Central memory CD8-positive, alpha-beta T cell (primary cell): ENCODE measurements around the gene PIP5K1A.

Experiments
- ATAC-seq: fragments of 150-1000 bp; cut with Tn5 transposase; replicated peaks from 2 replicates; pipeline ENCODE4 v1.10.0; 2022; ENCODE audit warnings: mild to moderate bottlenecking, moderate FRiP score, moderate number of reproducible peaks; ENCODE audit not compliant: poor library complexity, severe bottlenecking; ENCODE audit errors: extremely low read depth
- DNase-seq, 2 donors: peaks; one replicate each; pipeline ENCODE4 v3.0.0; 2021; ENCODE audit warnings: low spot score in 2 of 2
- H3K27ac Mint-ChIP-seq: one replicate; pipeline ENCODE4 v1.8.0; 2022; ENCODE audit warnings: low read depth, mild to moderate bottlenecking, moderate library complexity, mixed read lengths
- H3K27me3 Mint-ChIP-seq: one replicate; pipeline ENCODE4 v1.8.0; 2022; ENCODE audit warnings: mixed read lengths
- H3K36me3 Mint-ChIP-seq: one replicate; pipeline ENCODE4 v1.8.0; 2022; ENCODE audit warnings: mild to moderate bottlenecking, moderate library complexity, mixed read lengths; ENCODE audit not compliant: insufficient read depth
- H3K4me1 Mint-ChIP-seq: one replicate; pipeline ENCODE4 v1.8.0; 2022; ENCODE audit warnings: mixed read lengths
- H3K4me3 Mint-ChIP-seq: one replicate; pipeline ENCODE4 v1.8.0; 2022; ENCODE audit warnings: mild to moderate bottlenecking, moderate library complexity, mixed read lengths
- H3K9me3 Mint-ChIP-seq: one replicate; pipeline ENCODE4 v1.8.0; 2022; ENCODE audit warnings: mixed read lengths

Gene PIP5K1A

GRCh38 chr1:151243683-151244216 is 45.4 kb downstream of the PIP5K1A start:
- Mint-ChIP-seq H3K4me3 (no peak overlapping the region), H3K4me1 (no peaks in the 10 kb centered on the region), H3K36me3 (peaks cover 63% of the 10 kb centered on the region), H3K9me3 (no peaks in the 10 kb centered on the region), H3K27ac (no peak overlapping the region), H3K27me3 (no peaks in the 10 kb centered on the region)
- ATAC-seq (no peak), DNase-seq (no peak)

GRCh38 chr1:151246786-151247185 is 48.4 kb downstream of the PIP5K1A start:
- ATAC-seq (no peak), DNase-seq (no peak)
- Mint-ChIP-seq H3K4me1 (no peaks in the 10 kb centered on the region), H3K27ac (no peak overlapping the region), H3K9me3 (no peaks in the 10 kb centered on the region), H3K36me3 (peaks cover 56% of the 10 kb centered on the region), H3K27me3 (no peaks in the 10 kb centered on the region), H3K4me3 (no peak overlapping the region)

GRCh38 chr1:151251656-151252470 is 53.5 kb downstream of the PIP5K1A start:
- H3K4me3 Mint-ChIP-seq, result no peak overlapping the region
- no peaks in the 10 kb centered on the region for H3K9me3 Mint-ChIP-seq
- H3K4me1 Mint-ChIP-seq, result peaks cover 24% of the 10 kb centered on the region

GRCh38 chr1:151254217-151255213 is 56.2 kb downstream of the PIP5K1A start, which contains the start of gene PSMD4:
Gene PSMD4 (plus strand): TSS chr1:151254734. CDS start chr1:151254783, 49 bp downstream.
- no peaks in the 10 kb centered on the region for H3K9me3 Mint-ChIP-seq
- peak; percentile 98 for ATAC-seq
- H3K27me3 Mint-ChIP-seq, result no peaks in the 10 kb centered on the region
- peaks cover 17% of the 10 kb centered on the region for H3K36me3 Mint-ChIP-seq
- H3K4me3 Mint-ChIP-seq, result peak within 1 kb of the TSS; percentile 90
- peak; percentile 81 to 92 for DNase-seq
- H3K4me1 Mint-ChIP-seq, result peaks cover 41% of the 10 kb centered on the region
- peak within 1 kb of the TSS; percentile 95 for H3K27ac Mint-ChIP-seq

More at GRCh38 chr1:151251656-151252470, 53.5 kb downstream of the PIP5K1A start:
- no peaks in the 10 kb centered on the region for H3K27me3 Mint-ChIP-seq
- H3K27ac Mint-ChIP-seq, result no peak overlapping the region
- no peak for ATAC-seq
- peaks cover 33% of the 10 kb centered on the region for H3K36me3 Mint-ChIP-seq
- peak; percentile 17 to 43 for DNase-seq

- H3K4me1 Mint-ChIP-seq, result peaks cover 41% of the 10 kb centered on the region
Measured at GRCh38 chr1:151255381-151255780, 57.0 kb downstream of the PIP5K1A start.

GRCh38 chr1:151259351-151259750 is 61.0 kb downstream of the PIP5K1A start:
- no peak overlapping the region for H3K4me3 Mint-ChIP-seq
- peaks cover 39% of the 10 kb centered on the region for H3K4me1 Mint-ChIP-seq
- no peaks in the 10 kb centered on the region for H3K9me3 Mint-ChIP-seq
- H3K27me3 Mint-ChIP-seq, result no peaks in the 10 kb centered on the region
- peaks cover 25% of the 10 kb centered on the region for H3K36me3 Mint-ChIP-seq
- H3K27ac Mint-ChIP-seq, result no peak overlapping the region
- ATAC-seq (no peak), DNase-seq (no peak)

More at GRCh38 chr1:151255381-151255780, 57.0 kb downstream of the PIP5K1A start:
- peaks cover 13% of the 10 kb centered on the region for H3K36me3 Mint-ChIP-seq
- ATAC-seq (peak; percentile 7), DNase-seq (no peak)
- H3K4me3 Mint-ChIP-seq, result peak overlapping the region; percentile 90
- H3K27ac Mint-ChIP-seq, result peak overlapping the region; percentile 95
- no peaks in the 10 kb centered on the region for H3K9me3 Mint-ChIP-seq
- no peaks in the 10 kb centered on the region for H3K27me3 Mint-ChIP-seq

GRCh38 chr1:151265446-151266236 is 67.3 kb downstream of the PIP5K1A start:
- no peak overlapping the region for H3K27ac Mint-ChIP-seq
- no peak overlapping the region for H3K4me3 Mint-ChIP-seq
- peaks cover 46% of the 10 kb centered on the region for H3K36me3 Mint-ChIP-seq
- no peaks in the 10 kb centered on the region for H3K27me3 Mint-ChIP-seq
- no peak for ATAC-seq
- no peaks in the 10 kb centered on the region for H3K9me3 Mint-ChIP-seq
- H3K4me1 Mint-ChIP-seq, result no peaks in the 10 kb centered on the region
- DNase-seq, result no peak

GRCh38 chr1:151266315-151266714 is 68.0 kb downstream of the PIP5K1A start:
- Mint-ChIP-seq H3K9me3 (no peaks in the 10 kb centered on the region), H3K4me3 (no peak overlapping the region), H3K4me1 (no peaks in the 10 kb centered on the region), H3K36me3 (peaks cover 47% of the 10 kb centered on the region), H3K27me3 (no peaks in the 10 kb centered on the region), H3K27ac (no peak overlapping the region)
- ATAC-seq (no peak), DNase-seq (no peak)

GRCh38 chr1:151266821-151267220 is 68.5 kb downstream of the PIP5K1A start:
- no peak overlapping the region for H3K27ac Mint-ChIP-seq
- H3K36me3 Mint-ChIP-seq, result peaks cover 49% of the 10 kb centered on the region
- H3K27me3 Mint-ChIP-seq, result no peaks in the 10 kb centered on the region
- no peaks in the 10 kb centered on the region for H3K9me3 Mint-ChIP-seq
- DNase-seq, result no peak
- H3K4me3 Mint-ChIP-seq, result no peak overlapping the region
- H3K4me1 Mint-ChIP-seq, result no peaks in the 10 kb centered on the region
- ATAC-seq, result no peak

GRCh38 chr1:151267760-151268159 is 69.4 kb downstream of the PIP5K1A start:
- Mint-ChIP-seq H3K4me3 (no peak overlapping the region), H3K9me3 (no peaks in the 10 kb centered on the region), H3K27ac (no peak overlapping the region), H3K4me1 (no peaks in the 10 kb centered on the region), H3K27me3 (no peaks in the 10 kb centered on the region), H3K36me3 (peaks cover 44% of the 10 kb centered on the region)
- DNase-seq (no peak), ATAC-seq (no peak)

- H3K4me3 Mint-ChIP-seq, result no peak overlapping the region
- H3K27ac Mint-ChIP-seq, result no peak overlapping the region
- H3K36me3 Mint-ChIP-seq, result peaks cover 14% of the 10 kb centered on the region
- DNase-seq, result no peak
- peaks cover 6% of the 10 kb centered on the region for H3K4me1 Mint-ChIP-seq
- ATAC-seq, result no peak
- no peaks in the 10 kb centered on the region for H3K9me3 Mint-ChIP-seq
- H3K27me3 Mint-ChIP-seq, result no peaks in the 10 kb centered on the region
Measured at GRCh38 chr1:151273924-151274466, 75.6 kb downstream of the PIP5K1A start.
